H1 (cell line): ENCODE results near the gene CNGA2.

Experiments used
- EGR1 ChIP-seq: IDR thresholded peaks from 2 replicates; pipeline ENCODE4 v1.6.1; 2011; ENCODE audit warnings: low read depth, low read length, borderline replicate concordance
- EZH2 ChIP-seq: fragments of 200-600 bp; sonication (generic); IDR thresholded peaks from 2 replicates; pipeline ENCODE4 v1.7.1; 2012; ENCODE audit warnings: low read depth, mild to moderate bottlenecking, moderate library complexity, low read length, inconsistent platforms; ENCODE audit not compliant: severe bottlenecking
- HDAC2 ChIP-seq, 2 experiments: fragments of 300-600 bp in 1 of 2; sonication (generic) in 1 of 2; IDR thresholded peaks; 2 replicates each; pipeline ENCODE4 v1.6.1; 2011 to 2012; ENCODE audit warnings: low read depth in 2 of 2, low read length in 2 of 2, mild to moderate bottlenecking in 2 of 2, moderate library complexity in 2 of 2, borderline replicate concordance in 1 of 2, inconsistent platforms in 1 of 2
- PHF8 ChIP-seq: fragments of 200-600 bp; sonication (generic); conservative IDR thresholded peaks from 2 replicates; pipeline ENCODE4 v1.7.1; 2012; ENCODE audit warnings: low read depth, mild to moderate bottlenecking, inconsistent platforms, low read length, moderate library complexity
- POLR2A ChIP-seq, 2 experiments: IDR thresholded peaks; 1 replicate in 1 of 2; 2 replicates in 1 of 2; pipeline ENCODE4 v1.6.1; 2011; ENCODE audit warnings: low read depth in 2 of 2, low read length in 2 of 2, mild to moderate bottlenecking in 2 of 2; ENCODE audit errors: control extremely low read depth in 1 of 2
- POLR2AphosphoS5 ChIP-seq: IDR thresholded peaks from 2 replicates; pipeline ENCODE4 v1.6.1; 2011; ENCODE audit warnings: low read depth, low read length
- POU5F1 ChIP-seq: IDR thresholded peaks from 2 replicates; pipeline ENCODE4 v1.6.1; 2011; ENCODE audit warnings: low read depth, mild to moderate bottlenecking, low read length, moderate library complexity
- RFX5 ChIP-seq: IDR thresholded peaks from 2 replicates; pipeline ENCODE4 v1.6.1; 2011; ENCODE audit warnings: low read depth, low read length, improper control_type of control experiment, borderline replicate concordance
- RXRA ChIP-seq: IDR thresholded peaks from 2 replicates; pipeline ENCODE4 v1.6.1; 2011; ENCODE audit warnings: low read depth, mild to moderate bottlenecking, low read length, moderate library complexity; ENCODE audit not compliant: insufficient read depth
- SIN3A ChIP-seq, 2 experiments: IDR thresholded peaks in 1 of 2; conservative IDR thresholded peaks in 1 of 2; 2 replicates each; pipeline ENCODE4 v1.6.1; 2011 to 2012; ENCODE audit warnings: low read length in 2 of 2, improper control_type of control experiment in 1 of 2, low read depth in 1 of 2, mild to moderate bottlenecking in 1 of 2
- SP2 ChIP-seq: IDR thresholded peaks from 2 replicates; pipeline ENCODE4 v1.6.1; 2012; ENCODE audit warnings: mild to moderate bottlenecking, low read length, inconsistent platforms
- TCF12 ChIP-seq: IDR thresholded peaks from 2 replicates; pipeline ENCODE4 v1.6.1; 2011; ENCODE audit warnings: low read depth, mild to moderate bottlenecking, low read length
- TF ChIP-seq, protein P1 (sequence below), 3 experiments: IDR thresholded peaks; 1 replicate in 2 of 3; 2 replicates in 1 of 3; pipeline versions ENCODE4 v1.5.1 to v1.6.1; 2011; ENCODE audit warnings: low read length in 3 of 3, mild to moderate bottlenecking in 3 of 3, inconsistent platforms in 2 of 3, low read depth in 1 of 3, moderate library complexity in 1 of 3; ENCODE audit not compliant: insufficient read depth in 1 of 3; ENCODE audit errors: control extremely low read depth in 1 of 3

DNA sequence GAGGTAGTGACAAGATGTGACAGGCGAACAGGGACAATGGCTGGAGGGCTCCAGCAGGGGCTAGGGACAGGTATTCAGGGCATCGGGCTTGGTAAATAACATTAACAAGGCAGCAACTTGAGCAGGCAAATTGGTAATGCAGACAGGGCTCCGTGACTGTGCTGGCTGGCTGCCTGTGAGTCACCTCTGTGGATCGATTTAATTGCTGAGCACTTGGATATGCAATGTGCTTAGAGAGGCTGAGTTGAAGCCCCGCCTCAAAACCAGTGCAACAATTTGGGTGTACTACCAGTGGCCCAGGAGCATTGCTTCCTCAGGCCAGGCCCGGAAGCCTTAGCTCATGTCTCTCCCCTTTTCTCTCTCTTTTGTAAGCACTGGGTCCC lies 19.5 kb downstream of the CNGA2 start:
- TF ChIP-seq EZH2 (no peak), POLR2AphosphoS5 (no peak), HDAC2 (IDR thresholded peaks at IDR 0.05; ENCODE audit: borderline replicate concordance in 1 of 2, low read depth in 2 of 2, low read length in 2 of 2) (no peak), POLR2A (IDR thresholded peaks at IDR 0.05; ENCODE audit: control extremely low read depth in 1 of 2, low read depth in 2 of 2, low read length in 2 of 2) (no peak), SP2 (no peak), PHF8 (no peak), TCF12 (no peak), EGR1 (no peak), SIN3A (conservative IDR thresholded peaks at IDR 0.05 in 1 of 2, IDR thresholded peaks at IDR 0.05 in 1 of 2; ENCODE audit: low read depth in 1 of 2, low read length in 2 of 2) (no peak), RFX5 (no peak), POU5F1 (no peak), RXRA (no peak)
- TF ChIP-seq, protein P1, sequence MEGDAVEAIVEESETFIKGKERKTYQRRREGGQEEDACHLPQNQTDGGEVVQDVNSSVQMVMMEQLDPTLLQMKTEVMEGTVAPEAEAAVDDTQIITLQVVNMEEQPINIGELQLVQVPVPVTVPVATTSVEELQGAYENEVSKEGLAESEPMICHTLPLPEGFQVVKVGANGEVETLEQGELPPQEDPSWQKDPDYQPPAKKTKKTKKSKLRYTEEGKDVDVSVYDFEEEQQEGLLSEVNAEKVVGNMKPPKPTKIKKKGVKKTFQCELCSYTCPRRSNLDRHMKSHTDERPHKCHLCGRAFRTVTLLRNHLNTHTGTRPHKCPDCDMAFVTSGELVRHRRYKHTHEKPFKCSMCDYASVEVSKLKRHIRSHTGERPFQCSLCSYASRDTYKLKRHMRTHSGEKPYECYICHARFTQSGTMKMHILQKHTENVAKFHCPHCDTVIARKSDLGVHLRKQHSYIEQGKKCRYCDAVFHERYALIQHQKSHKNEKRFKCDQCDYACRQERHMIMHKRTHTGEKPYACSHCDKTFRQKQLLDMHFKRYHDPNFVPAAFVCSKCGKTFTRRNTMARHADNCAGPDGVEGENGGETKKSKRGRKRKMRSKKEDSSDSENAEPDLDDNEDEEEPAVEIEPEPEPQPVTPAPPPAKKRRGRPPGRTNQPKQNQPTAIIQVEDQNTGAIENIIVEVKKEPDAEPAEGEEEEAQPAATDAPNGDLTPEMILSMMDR (IDR thresholded peaks at IDR 0.05; ENCODE audit: control extremely low read depth in 1 of 3, insufficient read depth in 1 of 3, low read depth in 1 of 3, low read length in 3 of 3) = no peak
